BLaER1 treated with 17β-estradiol and CSF1 and Interleukin-3, amounts not matched to agents 10 nM and 100 nM (cell line): Measurements from ENCODE around the gene C10orf120.

Source experiments
- H3K27ac ChIP-seq, 11 experiments: shearing (Covaris generic); formaldehyde crosslinking; 2 replicates each; pipeline ENCODE4 v1.8.1; 2022
- H3K27me3 ChIP-seq, 11 experiments: shearing (Covaris generic); formaldehyde crosslinking; 2 replicates each; pipeline ENCODE4 v1.8.1; 2022
- H3K36me3 ChIP-seq, 11 experiments: shearing (Covaris generic); formaldehyde crosslinking; 2 replicates each; pipeline ENCODE4 v1.8.1; 2022
- H3K4me1 ChIP-seq, 10 experiments: shearing (Covaris generic); formaldehyde crosslinking; 2 replicates each; pipeline ENCODE4 v1.8.1; 2022
- H3K4me2 ChIP-seq, 11 experiments: shearing (Covaris generic); formaldehyde crosslinking; 2 replicates each; pipeline ENCODE4 v1.8.1; 2022
- H3K4me3 ChIP-seq, 10 experiments: shearing (Covaris generic); formaldehyde crosslinking; 2 replicates each; pipeline ENCODE4 v1.8.1; 2022
- H3K9ac ChIP-seq, 11 experiments: shearing (Covaris generic); formaldehyde crosslinking; 2 replicates each; pipeline ENCODE4 v1.8.1; 2022
- H3K9me3 ChIP-seq, 11 experiments: shearing (Covaris generic); formaldehyde crosslinking; replicated peaks in 1 of 11; 2 replicates each; pipeline ENCODE4 v1.8.1; 2022
- H4K20me1 ChIP-seq, 11 experiments: shearing (Covaris generic); formaldehyde crosslinking; 2 replicates each; pipeline ENCODE4 v1.8.1; 2022
- Cebpa-rat ChIP-seq, 11 experiments: shearing (Covaris generic); IDR thresholded peaks; 2 replicates each; pipeline ENCODE4 v1.8.1; 2022

C10orf120 gene

GRCh38 chr10:122659126-122659525, 40.5 kb downstream of the C10orf120 start:
- Histone ChIP-seq H3K9ac (no peak overlapping the region), H3K36me3 (no peaks in the 10 kb centered on the region), H4K20me1 (no peaks in the 10 kb centered on the region; a peak in 1 of 22 replicates), H3K4me1 (no peaks in the 10 kb centered on the region), H3K4me3 (no peak overlapping the region), H3K27ac (no peak overlapping the region), H3K27me3 (no peaks in the 10 kb centered on the region), H3K9me3 (no peaks in the 10 kb centered on the region), H3K4me2 (no peak overlapping the region)
- TF ChIP-seq Cebpa-rat (IDR thresholded peaks at IDR 0.05), result no peak

GRCh38 chr10:122658356-122659049, 41.1 kb downstream of the C10orf120 start:
- Histone ChIP-seq H3K27me3 (no peaks in the 10 kb centered on the region), H3K4me2 (no peak overlapping the region), H4K20me1 (no peaks in the 10 kb centered on the region; a peak in 1 of 22 replicates), H3K9ac (no peak overlapping the region), H3K27ac (no peak overlapping the region), H3K9me3 (no peaks in the 10 kb centered on the region), H3K36me3 (no peaks in the 10 kb centered on the region), H3K4me3 (no peak overlapping the region), H3K4me1 (no peaks in the 10 kb centered on the region)
- no peak for TF ChIP-seq Cebpa-rat (IDR thresholded peaks at IDR 0.05)

- Histone ChIP-seq H3K9me3 (no peaks in the 10 kb centered on the region), H3K9ac (no peak overlapping the region), H3K4me3 (no peak overlapping the region), H3K4me2 (no peak overlapping the region), H3K4me1 (no peaks in the 10 kb centered on the region), H3K36me3 (no peaks in the 10 kb centered on the region), H3K27ac (no peak overlapping the region), H4K20me1 (no peaks in the 10 kb centered on the region; a peak in 1 of 22 replicates), H3K27me3 (no peaks in the 10 kb centered on the region)
- TF ChIP-seq Cebpa-rat (IDR thresholded peaks at IDR 0.05), result no peak
These were observed 41.9 kb downstream of the C10orf120 start for GRCh38 chr10:122657729-122658128.

GRCh38 chr10:122657255-122657654, 42.4 kb downstream of the C10orf120 start:
- Histone ChIP-seq H3K27ac (no peak overlapping the region), H3K36me3 (no peaks in the 10 kb centered on the region), H3K27me3 (no peaks in the 10 kb centered on the region), H3K4me1 (no peaks in the 10 kb centered on the region), H3K4me3 (no peak overlapping the region), H4K20me1 (no peaks in the 10 kb centered on the region; a peak in 1 of 22 replicates), H3K9ac (no peak overlapping the region), H3K4me2 (no peak overlapping the region), H3K9me3 (no peaks in the 10 kb centered on the region)
- TF ChIP-seq Cebpa-rat (IDR thresholded peaks at IDR 0.05), result no peak

- Histone ChIP-seq H3K4me2 (no peak overlapping the region), H3K4me3 (no peak overlapping the region), H3K27me3 (no peaks in the 10 kb centered on the region), H4K20me1 (no peaks in the 10 kb centered on the region; a peak in 1 of 22 replicates), H3K4me1 (no peaks in the 10 kb centered on the region), H3K9me3 (no peaks in the 10 kb centered on the region), H3K36me3 (no peaks in the 10 kb centered on the region), H3K27ac (no peak overlapping the region), H3K9ac (no peak overlapping the region)
- no peak for TF ChIP-seq Cebpa-rat (IDR thresholded peaks at IDR 0.05)
These were observed 42.9 kb downstream of the C10orf120 start for GRCh38 chr10:122656741-122657140.

- Histone ChIP-seq H3K4me2 (no peak overlapping the region), H4K20me1 (no peaks in the 10 kb centered on the region; a peak in 1 of 22 replicates), H3K27ac (no peak overlapping the region), H3K9ac (no peak overlapping the region), H3K4me1 (no peaks in the 10 kb centered on the region), H3K27me3 (no peaks in the 10 kb centered on the region; a peak in 1 of 22 replicates), H3K4me3 (no peak overlapping the region), H3K36me3 (no peaks in the 10 kb centered on the region), H3K9me3 (no peaks in the 10 kb centered on the region)
- no peak for TF ChIP-seq Cebpa-rat (IDR thresholded peaks at IDR 0.05)
These were observed 43.3 kb downstream of the C10orf120 start for GRCh38 chr10:122656308-122656705.

- no peaks in the 10 kb centered on the region for H3K4me1 ChIP-seq
- H3K9ac ChIP-seq, result no peak overlapping the region
- no peak for TF ChIP-seq Cebpa-rat (IDR thresholded peaks at IDR 0.05)
- H4K20me1 ChIP-seq, result no peaks in the 10 kb centered on the region; a peak in 1 of 22 replicates
- H3K9me3 ChIP-seq, result no peaks in the 10 kb centered on the region
- no peak overlapping the region for H3K4me2 ChIP-seq
- no peaks in the 10 kb centered on the region for H3K36me3 ChIP-seq
- no peak overlapping the region for H3K27ac ChIP-seq
- no peaks in the 10 kb centered on the region; a peak in 1 of 22 replicates for H3K27me3 ChIP-seq
- no peak overlapping the region for H3K4me3 ChIP-seq
These were observed 43.9 kb downstream of the C10orf120 start for GRCh38 chr10:122655524-122656307.

- H3K4me3 ChIP-seq, result no peak overlapping the region
- no peak overlapping the region for H3K9ac ChIP-seq
- no peak overlapping the region for H3K4me2 ChIP-seq
- H3K27me3 ChIP-seq, result no peaks in the 10 kb centered on the region; a peak in 2 of 22 replicates
- peaks cover 0 to 14% (median 0%) of the 10 kb centered on the region in 10 experiments; a peak in 7 of 20 replicates for H3K4me1 ChIP-seq
- TF ChIP-seq Cebpa-rat (IDR thresholded peaks at IDR 0.05), result no peak
- H3K27ac ChIP-seq, result no peak overlapping the region
- no peaks in the 10 kb centered on the region; a peak in 1 of 22 replicates for H4K20me1 ChIP-seq
- H3K36me3 ChIP-seq, result no peaks in the 10 kb centered on the region
- no peaks in the 10 kb centered on the region for H3K9me3 ChIP-seq
These were observed 49.3 kb downstream of the C10orf120 start for GRCh38 chr10:122650331-122650730.

- Histone ChIP-seq H3K27me3 (no peaks in the 10 kb centered on the region; a peak in 2 of 22 replicates), H3K9ac (no peak overlapping the region), H3K36me3 (no peaks in the 10 kb centered on the region), H3K4me3 (no peak overlapping the region), H4K20me1 (no peaks in the 10 kb centered on the region), H3K4me2 (no peak overlapping the region), H3K4me1 (peaks cover 0 to 18% (median 3%) of the 10 kb centered on the region in 10 experiments; a peak in 12 of 20 replicates), H3K9me3 (no peaks in the 10 kb centered on the region), H3K27ac (no peak overlapping the region)
- TF ChIP-seq Cebpa-rat (IDR thresholded peaks at IDR 0.05), result no peak
These were observed 49.7 kb downstream of the C10orf120 start for GRCh38 chr10:122649903-122650302.
